Spleen (tissue), 7 donors: Measurements from ENCODE around the gene PPT2.

Source experiments
- POLR2A ChIP-seq, 3 donors: fragments of 450-650 bp; IDR thresholded peaks; one replicate each; pipeline ENCODE4 v1.5.1; 2017; ENCODE audit warnings: antibody characterized with exemption in 3 of 3, mild to moderate bottlenecking in 1 of 3
- POLR2AphosphoS5 ChIP-seq, 3 donors: sonication (generic); formaldehyde crosslinking; IDR thresholded peaks; one replicate each; pipeline ENCODE4 v1.5.1; 2017; ENCODE audit warnings: antibody characterized with exemption in 3 of 3
- TF ChIP-seq, protein P1 (sequence below), 11 experiments: fragments of 200-600 bp in 7 of 11; fragments of 450-650 bp in 4 of 11; sonication (generic) in 4 of 11; IDR thresholded peaks in 8 of 11; conservative IDR thresholded peaks in 3 of 11; 1 replicate in 7 of 11; 2 replicates in 4 of 11; pipeline versions ENCODE4 v1.4.0 to v1.8.0; 2016 to 2021; ENCODE audit warnings: antibody characterized with exemption in 11 of 11, inconsistent platforms in 4 of 11, mild to moderate bottlenecking in 1 of 11
- donor health status: DM: no; HTN: no; CAD: no; lungs with moderate emphysema.
- donor health status: DM: no; HTN: no; CAD: no.
- donor health status: DM: no; HTN: no; CAD: no.

DNA sequence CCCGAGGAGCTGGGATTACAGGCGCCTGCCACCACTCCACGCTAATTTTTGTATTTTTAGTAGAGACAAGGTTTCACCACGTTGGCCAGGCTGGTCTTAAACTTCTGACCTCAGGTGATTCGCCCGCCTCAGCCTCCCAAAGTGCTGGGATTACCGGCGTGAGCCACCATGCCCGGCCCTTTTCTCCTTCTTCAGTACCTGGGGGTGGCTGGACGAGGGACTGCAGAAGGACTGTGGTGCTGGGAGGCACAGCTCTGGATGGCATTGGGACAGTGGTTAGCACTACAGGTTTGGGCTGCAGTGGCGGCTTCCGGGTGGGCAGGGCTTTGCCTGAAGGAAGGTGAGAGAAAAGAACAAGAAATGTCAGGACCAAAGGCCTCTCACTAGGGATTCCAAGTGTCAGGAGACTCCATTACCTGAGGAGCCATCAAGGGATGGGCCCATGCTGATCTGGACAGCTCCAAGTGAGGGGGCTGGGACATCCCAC lies 33.3 kb upstream of the PPT2 start:
- TF ChIP-seq, protein P1, sequence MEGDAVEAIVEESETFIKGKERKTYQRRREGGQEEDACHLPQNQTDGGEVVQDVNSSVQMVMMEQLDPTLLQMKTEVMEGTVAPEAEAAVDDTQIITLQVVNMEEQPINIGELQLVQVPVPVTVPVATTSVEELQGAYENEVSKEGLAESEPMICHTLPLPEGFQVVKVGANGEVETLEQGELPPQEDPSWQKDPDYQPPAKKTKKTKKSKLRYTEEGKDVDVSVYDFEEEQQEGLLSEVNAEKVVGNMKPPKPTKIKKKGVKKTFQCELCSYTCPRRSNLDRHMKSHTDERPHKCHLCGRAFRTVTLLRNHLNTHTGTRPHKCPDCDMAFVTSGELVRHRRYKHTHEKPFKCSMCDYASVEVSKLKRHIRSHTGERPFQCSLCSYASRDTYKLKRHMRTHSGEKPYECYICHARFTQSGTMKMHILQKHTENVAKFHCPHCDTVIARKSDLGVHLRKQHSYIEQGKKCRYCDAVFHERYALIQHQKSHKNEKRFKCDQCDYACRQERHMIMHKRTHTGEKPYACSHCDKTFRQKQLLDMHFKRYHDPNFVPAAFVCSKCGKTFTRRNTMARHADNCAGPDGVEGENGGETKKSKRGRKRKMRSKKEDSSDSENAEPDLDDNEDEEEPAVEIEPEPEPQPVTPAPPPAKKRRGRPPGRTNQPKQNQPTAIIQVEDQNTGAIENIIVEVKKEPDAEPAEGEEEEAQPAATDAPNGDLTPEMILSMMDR (IDR thresholded peaks at IDR 0.05 in 8 of 11, conservative IDR thresholded peaks at IDR 0.05 in 3 of 11) = no peak
- TF ChIP-seq POLR2A (IDR thresholded peaks at IDR 0.05) (no peak), POLR2AphosphoS5 (IDR thresholded peaks at IDR 0.05) (no peak)
